HepG2 (cell line): ENCODE data around the gene TMBIM1. TPM values are rescaled to one million over a fixed set of nuclear protein-coding genes. Genes with fewer than 3 reads are reported as not detected.

ENCODE experiments used
- ARHGAP35 ChIP-seq: sonication (generic); formaldehyde crosslinking; IDR thresholded peaks from 2 replicates; pipeline ENCODE4 v1.9.0; 2022; ENCODE audit warnings: mild to moderate bottlenecking, inconsistent platforms, moderate library complexity, missing genetic modification reagents, borderline replicate concordance
- ARNT2 ChIP-seq: sonication (generic); formaldehyde crosslinking; IDR thresholded peaks from 2 replicates; pipeline ENCODE4 v1.8.0; 2022; ENCODE audit warnings: mild to moderate bottlenecking, low read depth, missing genetic modification reagents, moderate library complexity
- CBX2 ChIP-seq, 2 experiments: fragments of 200-600 bp in 1 of 2; sonication (generic); formaldehyde crosslinking in 1 of 2; IDR thresholded peaks; 2 replicates each; pipeline versions ENCODE4 v1.7.0 to v1.8.1; 2018 to 2022; ENCODE audit warnings: low read depth in 2 of 2, low read length in 1 of 2, mild to moderate bottlenecking in 1 of 2, missing genetic modification reagents in 1 of 2
- ELF3 ChIP-seq: IDR thresholded peaks from 2 replicates; pipeline ENCODE4 v1.6.1; 2016; ENCODE audit warnings: missing genetic modification reagents, missing compliant biosample characterization
- GATA4 ChIP-seq: sonication (generic); IDR thresholded peaks from 2 replicates; pipeline ENCODE4 v1.6.1; 2016; ENCODE audit warnings: antibody characterized with exemption, low read depth, borderline replicate concordance
- IRF9 ChIP-seq: sonication (generic); formaldehyde crosslinking; IDR thresholded peaks from 2 replicates; pipeline ENCODE4 v1.8.0; 2022; ENCODE audit warnings: missing genetic modification reagents, mild to moderate bottlenecking, borderline replicate concordance
- ISX ChIP-seq: sonication (generic); formaldehyde crosslinking; conservative IDR thresholded peaks from 2 replicates; pipeline ENCODE4 v1.5.0; 2020; ENCODE audit warnings: missing genetic modification reagents
- KLF16 ChIP-seq, 2 experiments: sonication (generic) in 1 of 2; formaldehyde crosslinking in 1 of 2; IDR thresholded peaks; 2 replicates each; pipeline versions ENCODE4 v1.6.1 to v1.8.0; 2016 to 2023; ENCODE audit warnings: missing genetic modification reagents in 2 of 2, missing compliant biosample characterization in 1 of 2
- MAFF ChIP-seq: IDR thresholded peaks from 2 replicates; pipeline ENCODE4 v1.6.1; 2011; ENCODE audit warnings: low read depth, low read length, improper control_type of control experiment
- NR2F1 ChIP-seq, 2 experiments: fragments of 450-650 bp in 1 of 2; formaldehyde crosslinking in 1 of 2; IDR thresholded peaks; 2 replicates each; pipeline versions ENCODE4 v1.5.0 to v1.6.1; 2016 to 2020; ENCODE audit warnings: mild to moderate bottlenecking in 1 of 2, missing compliant biosample characterization in 1 of 2, missing genetic modification reagents in 1 of 2, moderate library complexity in 1 of 2
- PHF21A ChIP-seq: sonication (generic); formaldehyde crosslinking; IDR thresholded peaks from 2 replicates; pipeline ENCODE4 v1.5.0; 2020; ENCODE audit warnings: mild to moderate bottlenecking, missing genetic modification reagents
- POLR2AphosphoS5 ChIP-seq: IDR thresholded peaks from 2 replicates; pipeline ENCODE4 v1.6.1; 2012; ENCODE audit warnings: low read depth, low read length
- PRMT3 ChIP-seq: sonication (generic); formaldehyde crosslinking; IDR thresholded peaks from 2 replicates; pipeline ENCODE4 v1.8.1; 2022; ENCODE audit warnings: low read depth, mild to moderate bottlenecking, moderate library complexity, missing genetic modification reagents, borderline replicate concordance
- SALL2 ChIP-seq: sonication (generic); formaldehyde crosslinking; IDR thresholded peaks from 2 replicates; pipeline ENCODE4 v1.8.1; 2023; ENCODE audit warnings: mild to moderate bottlenecking, missing genetic modification reagents, inconsistent platforms
- SP5 ChIP-seq: IDR thresholded peaks from 2 replicates; pipeline ENCODE4 v1.6.1; 2016; ENCODE audit warnings: low read depth, borderline replicate concordance
- STAG1 ChIP-seq: sonication (generic); formaldehyde crosslinking; IDR thresholded peaks from 2 replicates; pipeline ENCODE4 v1.4.0; 2020; ENCODE audit warnings: missing genetic modification reagents
- SYNCRIP ChIP-seq: fragments of 200-400 bp; formaldehyde crosslinking; IDR thresholded peaks from 2 replicates; pipeline ENCODE4 v1.6.1; 2018; ENCODE audit warnings: mild to moderate bottlenecking, low read depth, low read length; ENCODE audit not compliant: insufficient read depth
- TARDBP ChIP-seq: sonication (generic); formaldehyde crosslinking; IDR thresholded peaks from 2 replicates; pipeline ENCODE4 v1.8.0; 2022; ENCODE audit warnings: mild to moderate bottlenecking, missing genetic modification reagents
- ZBTB20 ChIP-seq: sonication (generic); formaldehyde crosslinking; IDR thresholded peaks from 2 replicates; pipeline ENCODE4 v1.8.1; 2023; ENCODE audit warnings: missing genetic modification reagents, low read depth, mild to moderate bottlenecking, borderline replicate concordance
- ZBTB38 ChIP-seq: sonication (generic); formaldehyde crosslinking; IDR thresholded peaks from 2 replicates; pipeline ENCODE4 v1.5.1; 2020; ENCODE audit warnings: mild to moderate bottlenecking, missing genetic modification reagents
- ZBTB8A ChIP-seq: sonication (generic); formaldehyde crosslinking; IDR thresholded peaks from 2 replicates; pipeline ENCODE4 v1.4.0; 2020; ENCODE audit warnings: mild to moderate bottlenecking, low read depth, missing genetic modification reagents, borderline replicate concordance
- ZNF274 ChIP-seq: sonication (generic); formaldehyde crosslinking; IDR thresholded peaks from 2 replicates; pipeline ENCODE4 v1.5.1; 2020; ENCODE audit warnings: mild to moderate bottlenecking, missing genetic modification reagents
- ZNF629 ChIP-seq: sonication (generic); formaldehyde crosslinking; conservative IDR thresholded peaks from 2 replicates; pipeline ENCODE4 v1.5.0; 2020; ENCODE audit warnings: missing genetic modification reagents
- ZNF687 ChIP-seq: sonication (generic); formaldehyde crosslinking; IDR thresholded peaks from 2 replicates; pipeline ENCODE4 v1.5.1; 2020; ENCODE audit warnings: mild to moderate bottlenecking, missing genetic modification reagents, moderate library complexity
- ZSCAN25 ChIP-seq: sonication (generic); formaldehyde crosslinking; IDR thresholded peaks from 2 replicates; pipeline ENCODE4 v1.8.0; 2022; ENCODE audit warnings: mild to moderate bottlenecking, missing genetic modification reagents
- polyA plus RNA-seq, 8 experiments: library from polyadenylated mRNA; depleted of rRNA in 3 of 8; stranded (reverse) in 7 of 8; unstranded in 1 of 8; fragments of >200 nt; fragmentation: Illumina TruSeq in 4 of 8; extraction: Trizol in 4 of 8; gene quantifications; 2 replicates each; pipeline versions ENCODE4 v1.2.1 to v1.2.3, GENCODE V29; 2011 to 2016; ENCODE audit warnings: low read depth in 4 of 8, missing spikeins in 1 of 8, mixed read lengths in 1 of 8; ENCODE audit not compliant: insufficient read depth in 1 of 8
- total RNA-seq, 5 experiments: library from RNA; depleted of rRNA; stranded (reverse); fragments of >200 nt; fragmentation: Illumina TruSeq; extraction: Trizol; gene quantifications; 2 replicates each; pipeline ENCODE4 v1.2.3, GENCODE V29; 2016; ENCODE audit warnings: low read depth in 1 of 5

Gene TMBIM1
- total and polyA plus RNA-seq, 2 of the 13 experiments (the other 11 are each of a cell fraction or from before 2014, with no cell fraction given) = 127 to 139 TPM

GRCh38 chr2:218284106-218284811 is 8.0 kb downstream of the TMBIM1 start (continued):
- TF ChIP-seq ZBTB20 (0 out of 2 replicates have a peak, but pooled peaks have one; percentile 20), MAFF (peak; percentile 55; the same call in 1 of the 2 replicates), PHF21A (peak; percentile 49; the same call in 1 of the 2 replicates), KLF16 (CRISPR knock-in tag; IDR thresholded peaks at IDR 0.05) (peak in 1 of 2 experiments; percentile 23; a peak in 1 of 4 replicates), SP5 (no peak), NR2F1 (CRISPR knock-in tag; IDR thresholded peaks at IDR 0.05) (peak in 1 of 2 experiments; percentile 39; a peak in 1 of 4 replicates), ZBTB38 (CRISPR knock-in tag) (peak; percentile 75), ZNF687 (CRISPR knock-in tag) (peak; percentile 91), ARHGAP35 (0 out of 2 replicates have a peak, but pooled peaks have one; percentile 61), STAG1 (peak; percentile 20; the same call in 1 of the 2 replicates), TARDBP (0 out of 2 replicates have a peak, but pooled peaks have one; percentile 37), CBX2 (IDR thresholded peaks at IDR 0.05; ENCODE audit: low read depth, low read length) (no peak), CBX2 (CRISPR knock-in tag; IDR thresholded peaks at IDR 0.05; ENCODE audit: low read depth) (no peak), ZNF629 (peak; percentile 95), GATA4 (no peak), ZSCAN25 (CRISPR knock-in tag) (peak; percentile 76), ARNT2 (CRISPR knock-in tag) (no peak), ZNF274 (no peak), IRF9 (CRISPR knock-in tag) (0 out of 2 replicates have a peak, but pooled peaks have one; percentile 45), PRMT3 (CRISPR knock-in tag) (no peak), ISX (CRISPR knock-in tag) (no peak), POLR2AphosphoS5 (no peak), ELF3 (no peak), SYNCRIP (no peak), ZBTB8A (CRISPR knock-in tag) (no peak), SALL2 (CRISPR knock-in tag) (no peak)
